WERI-Rb-1 (cell line): ENCODE results near the gene STMN1.

Experiments used
- DNase-seq: peaks from one replicate; pipeline ENCODE4 v3.0.0-alpha.2; 2020
- H3K27ac ChIP-seq: fragments of 250-450 bp; sonication (Bioruptor Pico); 2 replicates; pipeline ENCODE4 v1.5.1; 2020; ENCODE audit warnings: mild to moderate bottlenecking, moderate library complexity
- H3K27me3 ChIP-seq: fragments of 250-450 bp; sonication (Bioruptor Pico); 2 replicates; pipeline ENCODE4 v1.5.1; 2021; ENCODE audit warnings: mild to moderate bottlenecking, low read depth, moderate library complexity; ENCODE audit not compliant: insufficient read depth, severe bottlenecking
- H3K36me3 ChIP-seq: fragments of 250-450 bp; sonication (Bioruptor Pico); 2 replicates; pipeline ENCODE4 v1.5.1; 2020; ENCODE audit warnings: mild to moderate bottlenecking, moderate library complexity
- H3K4me3 ChIP-seq: 2 replicates; pipeline ENCODE4 v1.5.1; 2011; ENCODE audit warnings: low read depth, mild to moderate bottlenecking, control low read depth, low read length
- H3K9me3 ChIP-seq: fragments of 250-450 bp; sonication (Bioruptor Pico); 2 replicates; pipeline ENCODE4 v1.5.1; 2021; ENCODE audit warnings: mild to moderate bottlenecking, moderate library complexity; ENCODE audit not compliant: severe bottlenecking
- TF ChIP-seq, protein P1 (sequence below): IDR thresholded peaks from 2 replicates; pipeline ENCODE4 v1.5.1; 2011; ENCODE audit warnings: low read depth, mild to moderate bottlenecking, control low read depth, inconsistent platforms, low read length

The STMN1 gene

GRCh38 chr1:25908161-25908560, 1.9 kb upstream of the STMN1 start:
- H3K4me3 ChIP-seq, result no peak overlapping the region
- no peak for DNase-seq
- H3K27me3 ChIP-seq, result no peaks in the 10 kb centered on the region
- H3K9me3 ChIP-seq, result no peaks in the 10 kb centered on the region
- H3K27ac ChIP-seq, result peak overlapping the region; percentile 100
- TF ChIP-seq, protein P1, sequence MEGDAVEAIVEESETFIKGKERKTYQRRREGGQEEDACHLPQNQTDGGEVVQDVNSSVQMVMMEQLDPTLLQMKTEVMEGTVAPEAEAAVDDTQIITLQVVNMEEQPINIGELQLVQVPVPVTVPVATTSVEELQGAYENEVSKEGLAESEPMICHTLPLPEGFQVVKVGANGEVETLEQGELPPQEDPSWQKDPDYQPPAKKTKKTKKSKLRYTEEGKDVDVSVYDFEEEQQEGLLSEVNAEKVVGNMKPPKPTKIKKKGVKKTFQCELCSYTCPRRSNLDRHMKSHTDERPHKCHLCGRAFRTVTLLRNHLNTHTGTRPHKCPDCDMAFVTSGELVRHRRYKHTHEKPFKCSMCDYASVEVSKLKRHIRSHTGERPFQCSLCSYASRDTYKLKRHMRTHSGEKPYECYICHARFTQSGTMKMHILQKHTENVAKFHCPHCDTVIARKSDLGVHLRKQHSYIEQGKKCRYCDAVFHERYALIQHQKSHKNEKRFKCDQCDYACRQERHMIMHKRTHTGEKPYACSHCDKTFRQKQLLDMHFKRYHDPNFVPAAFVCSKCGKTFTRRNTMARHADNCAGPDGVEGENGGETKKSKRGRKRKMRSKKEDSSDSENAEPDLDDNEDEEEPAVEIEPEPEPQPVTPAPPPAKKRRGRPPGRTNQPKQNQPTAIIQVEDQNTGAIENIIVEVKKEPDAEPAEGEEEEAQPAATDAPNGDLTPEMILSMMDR, result no peak
- H3K36me3 ChIP-seq, result peaks cover 27% of the 10 kb centered on the region

DNA sequence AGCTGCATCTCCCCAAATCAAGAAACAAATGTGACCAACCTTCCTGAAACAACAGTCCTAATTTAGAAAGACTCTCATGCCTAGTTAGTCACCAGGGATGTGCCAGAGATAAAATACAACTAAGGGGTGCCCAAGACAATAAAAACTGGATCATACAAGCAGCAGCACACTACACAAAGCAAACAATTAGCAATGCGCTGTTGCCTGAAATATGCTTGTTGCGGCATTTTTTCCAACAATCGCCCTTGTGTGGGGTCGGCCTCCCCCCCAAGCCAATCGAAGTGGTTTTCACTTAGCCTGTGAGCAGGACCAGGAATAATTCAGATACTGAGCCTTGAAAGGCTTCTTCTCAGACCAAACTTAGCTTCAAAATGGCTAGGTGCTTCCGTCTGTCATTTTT, 1.4 kb upstream of the STMN1 start:
- DNase-seq, result no peak
- peak overlapping the region; percentile 100 for H3K27ac ChIP-seq
- no peak overlapping the region for H3K4me3 ChIP-seq

DNA sequence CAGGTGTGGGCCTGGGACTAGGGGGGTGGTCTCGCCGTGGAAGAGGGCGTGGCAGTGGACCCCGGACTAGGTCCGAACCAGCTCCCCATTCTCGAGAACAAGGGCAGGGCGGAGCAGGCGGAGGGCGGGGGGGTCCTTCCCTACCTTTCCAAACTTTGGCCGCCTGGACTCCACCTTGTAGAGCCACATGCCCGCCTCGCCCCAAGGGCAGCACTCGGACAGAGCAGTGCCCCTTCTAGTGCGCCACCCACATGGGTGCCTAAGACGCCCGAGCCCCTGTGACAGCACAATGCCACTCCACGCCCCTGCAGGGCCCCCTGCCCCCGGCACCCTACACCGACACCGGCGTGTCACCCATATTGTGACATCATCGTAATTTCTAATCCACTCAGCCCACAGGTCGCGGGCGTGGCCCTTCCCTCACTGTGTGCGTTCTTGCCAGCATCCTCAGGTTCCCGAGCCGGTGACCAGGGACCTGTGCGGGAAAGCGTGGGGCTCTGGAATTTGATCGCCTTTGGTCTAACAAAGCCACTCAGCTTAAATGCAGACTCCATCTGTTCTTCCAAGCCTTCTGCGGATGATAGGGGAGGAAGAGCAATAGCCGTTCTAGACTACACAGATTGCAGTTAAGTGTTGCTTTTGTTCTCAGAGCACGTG, 553 bp upstream of the STMN1 start:
- H3K27ac ChIP-seq, result peak overlapping the region; percentile 100
- H3K27me3 ChIP-seq, result no peaks in the 10 kb centered on the region
- DNase-seq, result peak; percentile 96
- TF ChIP-seq, protein P1, result no peak
- peaks cover 41% of the 10 kb centered on the region for H3K36me3 ChIP-seq
- peak overlapping the region; percentile 99 for H3K4me3 ChIP-seq
- no peaks in the 10 kb centered on the region for H3K9me3 ChIP-seq

More for the DNA sequence above, 1.4 kb upstream of the STMN1 start:
- TF ChIP-seq, protein P1, result no peak
- no peaks in the 10 kb centered on the region for H3K9me3 ChIP-seq
- H3K27me3 ChIP-seq, result no peaks in the 10 kb centered on the region
- H3K36me3 ChIP-seq, result peaks cover 32% of the 10 kb centered on the region

GRCh38 chr1:25904943-25905679, 1.1 kb downstream of the STMN1 start:
- Histone ChIP-seq H3K27ac (peak overlapping the region; percentile 100), H3K9me3 (no peaks in the 10 kb centered on the region), H3K36me3 (peaks cover 57% of the 10 kb centered on the region), H3K27me3 (no peaks in the 10 kb centered on the region), H3K4me3 (peak overlapping the region; percentile 99)
- DNase-seq, result peak; percentile 98
- TF ChIP-seq, protein P1, result no peak

DNA sequence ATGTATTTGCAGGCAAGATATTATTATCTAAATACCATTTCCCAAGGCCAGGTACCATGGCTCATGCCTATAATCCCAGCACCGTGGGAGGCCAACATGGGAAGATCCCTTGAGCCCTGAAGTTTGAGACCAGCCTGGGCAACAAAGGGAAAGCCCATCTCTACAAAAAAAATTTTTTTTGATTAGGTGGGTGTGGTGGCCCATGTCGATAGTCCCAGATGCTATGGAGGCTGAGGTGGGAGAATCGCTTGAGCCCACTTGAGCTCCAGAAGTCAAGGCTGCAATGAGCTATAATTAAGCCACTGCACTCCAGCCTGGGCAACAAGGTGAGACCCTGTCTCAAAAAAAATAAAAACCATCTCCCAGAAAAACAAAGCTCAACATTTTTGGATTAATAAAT, 2.2 kb downstream of the STMN1 start:
- peaks cover 69% of the 10 kb centered on the region for H3K36me3 ChIP-seq
- no peaks in the 10 kb centered on the region for H3K9me3 ChIP-seq
- H3K27me3 ChIP-seq, result no peaks in the 10 kb centered on the region
- H3K4me3 ChIP-seq, result peak overlapping the region; percentile 99
- H3K27ac ChIP-seq, result peak overlapping the region; percentile 100
- TF ChIP-seq, protein P1, result no peak
- DNase-seq, result no peak
